Measurements from ENCODE around the gene TMEM115. TPM values are rescaled to one million over a fixed set of nuclear protein-coding genes. Genes with fewer than 3 reads are reported as not detected.

TMEM115 gene
- total RNA-seq, 1 experiment from 2014 or later = 56.6 TPM

DNA sequence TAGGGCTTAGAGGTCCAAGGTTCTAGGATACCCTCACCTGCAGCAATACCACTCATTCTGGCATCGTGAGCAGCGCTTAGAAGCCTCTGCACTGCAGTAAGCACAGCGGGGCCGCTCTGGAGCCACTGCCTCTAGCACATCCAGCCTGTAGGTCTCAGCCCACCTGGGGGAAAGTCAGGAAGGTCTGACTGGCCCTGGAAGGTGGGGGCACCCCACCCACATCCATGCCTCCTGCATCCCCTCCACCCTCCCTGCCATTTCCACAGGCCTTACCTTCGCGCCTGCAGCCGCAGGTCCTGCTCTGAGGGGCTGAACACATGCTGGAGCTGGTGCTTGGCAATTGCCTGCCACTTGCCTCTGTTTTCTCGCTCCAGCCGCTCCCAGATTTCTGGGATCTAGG, 17.8 kb downstream of the TMEM115 start:
- H3F3A ChIP-seq (ENCODE audit: low read length, unreplicated experiment) = no peaks in the 10 kb centered on the region
- H3K9me2 ChIP-seq (replicated peaks; ENCODE audit: low read length) = no peaks in the 10 kb centered on the region
- H3K36me3 ChIP-seq (ENCODE audit: low read depth, low read length) = no peaks in the 10 kb centered on the region
- intact Hi-C loops (cut with micrococcal nuclease) = no loop called here
- TF ChIP-seq, protein P1, sequence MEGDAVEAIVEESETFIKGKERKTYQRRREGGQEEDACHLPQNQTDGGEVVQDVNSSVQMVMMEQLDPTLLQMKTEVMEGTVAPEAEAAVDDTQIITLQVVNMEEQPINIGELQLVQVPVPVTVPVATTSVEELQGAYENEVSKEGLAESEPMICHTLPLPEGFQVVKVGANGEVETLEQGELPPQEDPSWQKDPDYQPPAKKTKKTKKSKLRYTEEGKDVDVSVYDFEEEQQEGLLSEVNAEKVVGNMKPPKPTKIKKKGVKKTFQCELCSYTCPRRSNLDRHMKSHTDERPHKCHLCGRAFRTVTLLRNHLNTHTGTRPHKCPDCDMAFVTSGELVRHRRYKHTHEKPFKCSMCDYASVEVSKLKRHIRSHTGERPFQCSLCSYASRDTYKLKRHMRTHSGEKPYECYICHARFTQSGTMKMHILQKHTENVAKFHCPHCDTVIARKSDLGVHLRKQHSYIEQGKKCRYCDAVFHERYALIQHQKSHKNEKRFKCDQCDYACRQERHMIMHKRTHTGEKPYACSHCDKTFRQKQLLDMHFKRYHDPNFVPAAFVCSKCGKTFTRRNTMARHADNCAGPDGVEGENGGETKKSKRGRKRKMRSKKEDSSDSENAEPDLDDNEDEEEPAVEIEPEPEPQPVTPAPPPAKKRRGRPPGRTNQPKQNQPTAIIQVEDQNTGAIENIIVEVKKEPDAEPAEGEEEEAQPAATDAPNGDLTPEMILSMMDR (conservative IDR thresholded peaks at IDR 0.05; ENCODE audit: low read depth, low read length) = no peak
- TF ChIP-seq EZH2phosphoT487 (IDR thresholded peaks at IDR 0.05; ENCODE audit: borderline replicate concordance, low read length) = no peak
- TF ChIP-seq EZH2 (IDR thresholded peaks at IDR 0.05; ENCODE audit: low read length, unreplicated experiment) = no peak
- H3K4me3 ChIP-seq (ENCODE audit: low read length) = no peak overlapping the region
- H3K4me2 ChIP-seq (ENCODE audit: low read length) = no peak overlapping the region
- H3K79me2 ChIP-seq (ENCODE audit: low read length) = peaks cover 6% of the 10 kb centered on the region
- no peak for ATAC-seq
- ChIA-PET POLR2A (ENCODE audit: unreplicated experiment) (no interaction called here), CTCF (no interaction called here)
- no TSS peak for BruUV-seq (replicated peaks)
- peaks cover 10% of the 10 kb centered on the region for H3K4me1 ChIP-seq (ENCODE audit: insufficient read depth, low read length)
- no peaks in the 10 kb centered on the region for H3K9me3 ChIP-seq (ENCODE audit: low read length)
- no peaks in the 10 kb centered on the region for H3K27me3 ChIP-seq (ENCODE audit: low read length)
- H3K27ac ChIP-seq (ENCODE audit: low read length) = no peak overlapping the region
- DNase-seq = no peak
- no peaks in the 10 kb centered on the region for H4K20me1 ChIP-seq (ENCODE audit: low read length)
- H3K9ac ChIP-seq (ENCODE audit: low read length) = no peak overlapping the region
- no peak overlapping the region for H2AFZ ChIP-seq (ENCODE audit: low read length)

- Histone ChIP-seq H3K4me3 (ENCODE audit: low read length) (no peak within 1 kb of the TSS), H3K9ac (ENCODE audit: low read length) (no peak within 1 kb of the TSS), H3F3A (ENCODE audit: low read length, unreplicated experiment) (no peaks in the 10 kb centered on the region), H3K9me3 (ENCODE audit: low read length) (no peaks in the 10 kb centered on the region), H3K9me2 (replicated peaks; ENCODE audit: low read length) (no peaks in the 10 kb centered on the region), H3K27me3 (ENCODE audit: low read length) (no peaks in the 10 kb centered on the region), H4K20me1 (ENCODE audit: low read length) (no peaks in the 10 kb centered on the region), H3K36me3 (ENCODE audit: low read depth, low read length) (no peaks in the 10 kb centered on the region), H3K4me2 (ENCODE audit: low read length) (no peak within 1 kb of the TSS), H3K4me1 (ENCODE audit: insufficient read depth, low read length) (peaks cover 13% of the 10 kb centered on the region), H2AFZ (ENCODE audit: low read length) (no peak within 1 kb of the TSS), H3K79me2 (ENCODE audit: low read length) (peaks cover 15% of the 10 kb centered on the region), H3K27ac (ENCODE audit: low read length) (no peak within 1 kb of the TSS)
- TF ChIP-seq EZH2phosphoT487 (IDR thresholded peaks at IDR 0.05; ENCODE audit: borderline replicate concordance, low read length) (no peak), EZH2 (IDR thresholded peaks at IDR 0.05; ENCODE audit: low read length, unreplicated experiment) (no peak)
- TF ChIP-seq, protein P1 (conservative IDR thresholded peaks at IDR 0.05; ENCODE audit: low read depth, low read length) = no peak
- ChIA-PET CTCF (no interaction called here), POLR2A (ENCODE audit: unreplicated experiment) (no interaction called here)
- intact Hi-C loops (cut with micrococcal nuclease) = no loop called here
- BruUV-seq (replicated peaks) = no TSS peak
- ATAC-seq = no peak
- DNase-seq = no peak
These were observed 18.6 kb downstream of the TMEM115 start, which contains the start of gene RASSF1 for GRCh38 chr3:50340448-50341329. RASSF1 (minus strand) TSS chr3:50340836; CDS start chr3:50340805, 31 bp downstream.

GRCh38 chr3:50340147-50340447, 19.2 kb downstream of the TMEM115 start:
- CTCF ChIA-PET = no interaction called here
- Histone ChIP-seq H3K4me1 (ENCODE audit: insufficient read depth, low read length) (peaks cover 18% of the 10 kb centered on the region), H2AFZ (ENCODE audit: low read length) (no peak overlapping the region), H3K4me3 (ENCODE audit: low read length) (no peak overlapping the region), H3F3A (ENCODE audit: low read length, unreplicated experiment) (no peaks in the 10 kb centered on the region), H3K9ac (ENCODE audit: low read length) (no peak overlapping the region), H3K79me2 (ENCODE audit: low read length) (peaks cover 21% of the 10 kb centered on the region), H3K36me3 (ENCODE audit: low read depth, low read length) (no peaks in the 10 kb centered on the region), H3K9me2 (replicated peaks; ENCODE audit: low read length) (no peaks in the 10 kb centered on the region), H3K4me2 (ENCODE audit: low read length) (no peak overlapping the region), H4K20me1 (ENCODE audit: low read length) (peaks cover 3% of the 10 kb centered on the region; the same call in 1 of the 2 replicates), H3K27me3 (ENCODE audit: low read length) (no peaks in the 10 kb centered on the region), H3K27ac (ENCODE audit: low read length) (no peak overlapping the region), H3K9me3 (ENCODE audit: low read length) (no peaks in the 10 kb centered on the region)
- ATAC-seq (no peak), DNase-seq (no peak)
- BruUV-seq (replicated peaks) = no TSS peak
- POLR2A ChIA-PET (ENCODE audit: unreplicated experiment) = no interaction called here
- intact Hi-C loops (cut with micrococcal nuclease) = no loop called here
- TF ChIP-seq EZH2phosphoT487 (IDR thresholded peaks at IDR 0.05; ENCODE audit: borderline replicate concordance, low read length) (no peak), EZH2 (IDR thresholded peaks at IDR 0.05; ENCODE audit: low read length, unreplicated experiment) (no peak)
- TF ChIP-seq, protein P1 (conservative IDR thresholded peaks at IDR 0.05; ENCODE audit: low read depth, low read length) = no peak

Data from PC-3 (cell line).